Natural killer cell (primary cell): Measurements from ENCODE around the gene USHBP1. TPM values are rescaled to one million over a fixed set of nuclear protein-coding genes. Genes with fewer than 3 reads are reported as not detected.

Experiments
- ATAC-seq, 3 donors: fragments of 150-1000 bp in 2 of 3; fragments of 200-7000 bp in 1 of 3; cut with Tn5 transposase; 1 replicate in 1 of 3; 2 replicates in 2 of 3; pipeline ENCODE4 v1.10.0; 2021; ENCODE audit warnings: mild to moderate bottlenecking in 2 of 3, moderate library complexity in 2 of 3
- DNase-seq, 2 donors: peaks; one replicate each; pipeline versions ENCODE4 v3.0.0 to v3.0.0-alpha.2; 2013 to 2021; ENCODE audit warnings: mixed read lengths in 1 of 2
- H3K27ac ChIP-seq: one replicate; pipeline ENCODE4 v1.5.1; 2013; ENCODE audit warnings: mild to moderate bottlenecking, low read length
- H3K27me3 ChIP-seq: one replicate; pipeline ENCODE4 v1.6.1; 2013; ENCODE audit warnings: low read length; ENCODE audit not compliant: control insufficient read depth, insufficient read depth
- H3K36me3 ChIP-seq: one replicate; pipeline ENCODE4 v1.6.1; 2013; ENCODE audit warnings: low read length; ENCODE audit not compliant: control insufficient read depth, insufficient read depth
- H3K4me1 ChIP-seq: one replicate; pipeline ENCODE4 v1.6.1; 2013; ENCODE audit warnings: low read length; ENCODE audit not compliant: control insufficient read depth, insufficient read depth
- H3K4me3 ChIP-seq: one replicate; pipeline ENCODE4 v1.5.1; 2013; ENCODE audit warnings: low read length
- H3K9me3 ChIP-seq: one replicate; pipeline ENCODE4 v1.6.1; 2013; ENCODE audit warnings: low read length; ENCODE audit not compliant: control insufficient read depth, insufficient read depth
- H3K27ac Mint-ChIP-seq, 2 donors: one replicate each; pipeline ENCODE4 v1.8.0; 2022; ENCODE audit warnings: mild to moderate bottlenecking in 2 of 2, mixed read lengths in 2 of 2, moderate library complexity in 1 of 2
- H3K27me3 Mint-ChIP-seq, 2 donors: one replicate each; pipeline ENCODE4 v1.8.0; 2022; ENCODE audit warnings: low read depth in 2 of 2, mixed read lengths in 2 of 2
- H3K36me3 Mint-ChIP-seq: one replicate; pipeline ENCODE4 v1.8.0; 2022; ENCODE audit warnings: mixed read lengths
- H3K4me1 Mint-ChIP-seq, 2 donors: one replicate each; pipeline ENCODE4 v1.8.0; 2022; ENCODE audit warnings: mixed read lengths in 2 of 2
- H3K4me3 Mint-ChIP-seq: one replicate; pipeline ENCODE4 v1.8.0; 2022; ENCODE audit warnings: mild to moderate bottlenecking, moderate library complexity, mixed read lengths
- H3K9me3 Mint-ChIP-seq, 2 donors: one replicate each; pipeline ENCODE4 v1.8.0; 2022; ENCODE audit warnings: mixed read lengths in 2 of 2
- CTCF ChIP-seq: fragments of 200-600 bp; IDR thresholded peaks from one replicate; pipeline ENCODE4 v1.8.0; 2022; ENCODE audit warnings: antibody characterized with exemption
- WGBS: methylation state at CpG from one replicate; pipeline ENCODE4 v1.1.7; 2013; ENCODE audit warnings: missing lambda C conversion rate; ENCODE audit not compliant: insufficient coverage; 5-methylcytosine and 5-hydroxymethylcytosine counted together
- intact Hi-C: fragments of 100-400 bp; cut with micrococcal nuclease; formaldehyde crosslinking; loops from one replicate; pipeline ENCODE4 v1.14.2; 2022
- total RNA-seq, 4 donors: library from RNA; stranded (reverse); fragments of 120-200 nt in 1 of 4; gene quantifications; one replicate each; pipeline versions ENCODE4 v1.2.3 to v1.2.4, GENCODE V29; 2013 to 2022

Gene USHBP1
- total RNA-seq, 3 donors from 2014 or later (not counting 1 experiment from before 2014, with no cell fraction given): not detected

GRCh38 chr19:17236811-17237543 lies 27.6 kb downstream of the USHBP1 start:
- intact Hi-C loops: no loop called here
- Histone ChIP-seq H3K27me3 (no peaks in the 10 kb centered on the region), H3K9me3 (no peaks in the 10 kb centered on the region), H3K27ac (no peak overlapping the region), H3K4me3 (no peak overlapping the region), H3K36me3 (peaks cover 2% of the 10 kb centered on the region), H3K4me1 (peaks cover 16% of the 10 kb centered on the region)
- Mint-ChIP-seq H3K27me3 (no peaks in the 10 kb centered on the region), H3K27ac (no peak overlapping the region), H3K4me3 (peak overlapping the region; percentile 64), H3K4me1 (peaks cover 0 to 23% of the 10 kb centered on the region in 2 donors), H3K36me3 (no peaks in the 10 kb centered on the region), H3K9me3 (no peaks in the 10 kb centered on the region)
- DNase-seq (no peak), ATAC-seq (no peak)
- 90% methylated on average over 18 of the region's 18 CpGs for WGBS
- TF ChIP-seq CTCF: no peak

- no peaks in the 10 kb centered on the region for H3K27me3 Mint-ChIP-seq
- H3K4me3 Mint-ChIP-seq: peak overlapping the region; percentile 35
- DNase-seq (no peak), ATAC-seq (peak in 2 of 3 donors; percentile 15 to 24)
- no peak overlapping the region for H3K4me3 ChIP-seq
- peak overlapping the region in 1 of 2 donors; percentile 66 for H3K27ac Mint-ChIP-seq
- H3K4me1 Mint-ChIP-seq: peaks cover 0 to 23% of the 10 kb centered on the region in 2 donors
- H3K9me3 ChIP-seq: no peaks in the 10 kb centered on the region
- H3K4me1 ChIP-seq: peaks cover 16% of the 10 kb centered on the region
- 13% methylated on average over 12 of the region's 27 CpGs for WGBS
- no peaks in the 10 kb centered on the region for H3K36me3 Mint-ChIP-seq
- no peaks in the 10 kb centered on the region for H3K27me3 ChIP-seq
- H3K36me3 ChIP-seq: peaks cover 2% of the 10 kb centered on the region
- no peak for TF ChIP-seq CTCF
- intact Hi-C loops: loop anchor here (1.0 kb wide), 1 partner anchor 169 kb away; no protein-coding TSS in a partner anchor
- no peak overlapping the region for H3K27ac ChIP-seq
- no peaks in the 10 kb centered on the region for H3K9me3 Mint-ChIP-seq
Observed at GRCh38 chr19:17235971-17236777, 28.4 kb downstream of the USHBP1 start.

- peak; percentile 65 for TF ChIP-seq CTCF
- WGBS: 2% methylated on average over 80 of the region's 80 CpGs
- Mint-ChIP-seq H3K27ac (peak overlapping the region in 1 of 2 donors; percentile 66), H3K36me3 (no peaks in the 10 kb centered on the region), H3K9me3 (no peaks in the 10 kb centered on the region), H3K27me3 (no peaks in the 10 kb centered on the region), H3K4me1 (peaks cover 0 to 23% of the 10 kb centered on the region in 2 donors), H3K4me3 (peak overlapping the region; percentile 74)
- intact Hi-C loops: loop anchor here (1.0 kb wide), 1 partner anchor 168 kb away; no protein-coding TSS in a partner anchor
- no peaks in the 10 kb centered on the region for H3K27me3 ChIP-seq
- peak; percentile 92 to 97 (median 96) for ATAC-seq
- H3K27ac ChIP-seq: no peak overlapping the region
- peaks cover 2% of the 10 kb centered on the region for H3K36me3 ChIP-seq
- peaks cover 16% of the 10 kb centered on the region for H3K4me1 ChIP-seq
- peak; percentile 71 to 91 for DNase-seq
- H3K9me3 ChIP-seq: no peaks in the 10 kb centered on the region
- H3K4me3 ChIP-seq: peak overlapping the region; percentile 45
Observed at GRCh38 chr19:17235300-17235970, 29.1 kb downstream of the USHBP1 start.
